Measurements from ENCODE around the gene CBX1.
"Not testable (repeated sequence)": the region's sequence is repeated elsewhere in the genome, so short reads cannot be mapped to it uniquely, and the experiment has no call there.

CBX1 gene

GRCh38 chr17:48070195-48070594, 31.1 kb downstream of the CBX1 start:
- no peak for DNase-seq

GRCh38 chr17:48068491-48068961, 32.8 kb downstream of the CBX1 start:
- no peak for DNase-seq

GRCh38 chr17:48067808-48068207, 33.5 kb downstream of the CBX1 start:
- not testable (repeated sequence) for DNase-seq

GRCh38 chr17:48067245-48067644, 34.0 kb downstream of the CBX1 start:
- no peak for DNase-seq

- no peak for DNase-seq
These were observed 34.6 kb downstream of the CBX1 start for GRCh38 chr17:48066656-48067055.

GRCh38 chr17:48066192-48066591, 35.1 kb downstream of the CBX1 start:
- DNase-seq, result no peak

GRCh38 chr17:48064638-48065037, 36.6 kb downstream of the CBX1 start:
- DNase-seq, result no peak

- DNase-seq, result no peak
These were observed 39.0 kb downstream of the CBX1 start for GRCh38 chr17:48062273-48062672.

GRCh38 chr17:48060249-48060648, 41.0 kb downstream of the CBX1 start:
- no peak for DNase-seq

- no peak for DNase-seq
These were observed 42.1 kb downstream of the CBX1 start for GRCh38 chr17:48059125-48059668.

GRCh38 chr17:48058393-48059124, 42.7 kb downstream of the CBX1 start:
- no peak for DNase-seq

GRCh38 chr17:48057626-48058025, 43.7 kb downstream of the CBX1 start:
- no peak for DNase-seq

GRCh38 chr17:48056879-48057278, 44.4 kb downstream of the CBX1 start:
- no peak for DNase-seq

- DNase-seq, result no peak
These were observed 45.0 kb downstream of the CBX1 start for GRCh38 chr17:48056246-48056745.

- no peak for DNase-seq
These were observed 45.6 kb downstream of the CBX1 start for GRCh38 chr17:48055531-48056245.

- no peak for DNase-seq
These were observed 46.8 kb downstream of the CBX1 start for GRCh38 chr17:48054238-48055185.

- no peak for DNase-seq
These were observed 47.5 kb downstream of the CBX1 start for GRCh38 chr17:48053758-48054237.

- no peak for DNase-seq
These were observed 48.1 kb downstream of the CBX1 start for GRCh38 chr17:48052956-48053757.

GRCh38 chr17:48051706-48052486, 49.4 kb downstream of the CBX1 start:
- DNase-seq, result no peak

GRCh38 chr17:48051283-48051682, 50.0 kb downstream of the CBX1 start:
- no peak for DNase-seq
